ENCODE measurements around the gene LRIT1.

LRIT1 gene

GRCh38 chr10:84214046-84214572, 27.2 kb downstream of the LRIT1 start:
- DNase-seq (ENCODE audit: low read depth): no peak

GRCh38 chr10:84213076-84213475, 28.3 kb downstream of the LRIT1 start:
- no peak for DNase-seq (ENCODE audit: low read depth)

- no peak for DNase-seq (ENCODE audit: low read depth)
Observed at GRCh38 chr10:84212014-84212413, 29.3 kb downstream of the LRIT1 start.

- no peak for DNase-seq (ENCODE audit: low read depth)
Observed at GRCh38 chr10:84211566-84211965, 29.8 kb downstream of the LRIT1 start.

- DNase-seq (ENCODE audit: low read depth): no peak
Observed at GRCh38 chr10:84208023-84208422, 33.3 kb downstream of the LRIT1 start.

GRCh38 chr10:84205853-84206525, 35.4 kb downstream of the LRIT1 start:
- DNase-seq (ENCODE audit: low read depth): no peak

- DNase-seq (ENCODE audit: low read depth): peak; percentile 47
Observed at GRCh38 chr10:84205049-84205852, 36.1 kb downstream of the LRIT1 start.

GRCh38 chr10:84204610-84205009, 36.7 kb downstream of the LRIT1 start:
- no peak for DNase-seq (ENCODE audit: low read depth)

GRCh38 chr10:84204122-84204521, 37.2 kb downstream of the LRIT1 start:
- no peak for DNase-seq (ENCODE audit: low read depth)

GRCh38 chr10:84202349-84202748, 39.0 kb downstream of the LRIT1 start:
- no peak for DNase-seq (ENCODE audit: low read depth)

GRCh38 chr10:84201682-84202081, 39.7 kb downstream of the LRIT1 start:
- DNase-seq (ENCODE audit: low read depth): no peak

GRCh38 chr10:84201244-84201606, 40.1 kb downstream of the LRIT1 start:
- no peak for DNase-seq (ENCODE audit: low read depth)

GRCh38 chr10:84200537-84201243, 40.7 kb downstream of the LRIT1 start:
- DNase-seq (ENCODE audit: low read depth): no peak

GRCh38 chr10:84198206-84198915, 43.0 kb downstream of the LRIT1 start:
- DNase-seq (ENCODE audit: low read depth): no peak

- no peak for DNase-seq (ENCODE audit: low read depth)
Observed at GRCh38 chr10:84197643-84198042, 43.7 kb downstream of the LRIT1 start.

- no peak for DNase-seq (ENCODE audit: low read depth)
Observed at GRCh38 chr10:84196941-84197340, 44.4 kb downstream of the LRIT1 start.

- no peak for DNase-seq (ENCODE audit: low read depth)
Observed at GRCh38 chr10:84196083-84196482, 45.3 kb downstream of the LRIT1 start.

GRCh38 chr10:84195044-84195830, 46.1 kb downstream of the LRIT1 start:
- DNase-seq (ENCODE audit: low read depth): no peak

- peak; percentile 29 for DNase-seq (ENCODE audit: low read depth)
Observed at GRCh38 chr10:84194424-84195043, 46.8 kb downstream of the LRIT1 start, which contains the start of gene CDHR1. Gene CDHR1, plus strand, starts transcription at chr10:84194537. Its CDS starts 224 bp downstream, at chr10:84194761.

GRCh38 chr10:84193846-84194423, 47.4 kb downstream of the LRIT1 start:
- DNase-seq (ENCODE audit: low read depth): no peak
